IMR-90 (cell line): ENCODE results near the gene SYT6. TPM values are rescaled to one million over a fixed set of nuclear protein-coding genes. Genes with fewer than 3 reads are reported as not detected.

ENCODE experiments used
- ATAC-seq: fragments of 200-7000 bp; cut with Tn5 transposase; 2 replicates; pipeline ENCODE4 v1.9.1; 2020; ENCODE audit warnings: low read depth, mild to moderate bottlenecking, moderate library complexity
- BruUV-seq: library from RNA; stranded (reverse); fragments of 400-500 nt; replicated peaks from 2 replicates; lab custom pipeline; 2021; lab: Mats Ljungman, UMichigan
- CTCF ChIA-PET: fragments of 300-600 bp; formaldehyde crosslinking; extraction: SDS; loops from one replicate; lab custom pipeline; 2021; ENCODE audit warnings: antibody characterized with exemption; lab: Yijun Ruan, JAX
- POLR2A ChIA-PET: fragments of 300-600 bp; sonication (Branson Sonifier 250); formaldehyde crosslinking; loops from one replicate; lab custom pipeline; 2022; ENCODE audit warnings: antibody characterized with exemption; ENCODE audit not compliant: unreplicated experiment; lab: Charles Lee
- DNase-seq: peaks from one replicate; pipeline ENCODE4 v3.0.0; 2013
- H2AFZ ChIP-seq: replicated peaks from 2 replicates; pipeline ENCODE3; 2013; ENCODE audit warnings: low read length, mild to moderate bottlenecking; ENCODE audit not compliant: poor library complexity
- H2AK5ac ChIP-seq: 2 replicates; pipeline ENCODE4 v1.6.1; 2013; ENCODE audit warnings: low read depth, low read length, inconsistent platforms
- H2AK9ac ChIP-seq: replicated peaks from 2 replicates; pipeline ENCODE3; 2013; ENCODE audit warnings: mild to moderate bottlenecking, low read depth, low read length, moderate library complexity; ENCODE audit not compliant: poor library complexity
- H2BK120ac ChIP-seq: 2 replicates; pipeline ENCODE4 v1.6.1; 2013; ENCODE audit warnings: low read depth, low read length, inconsistent platforms
- H2BK15ac ChIP-seq: 3 replicates; pipeline ENCODE4 v1.6.1; 2013; ENCODE audit warnings: low read depth, low read length, inconsistent platforms
- H2BK20ac ChIP-seq: 2 replicates; pipeline ENCODE4 v1.6.1; 2013; ENCODE audit warnings: low read depth, mild to moderate bottlenecking, inconsistent platforms, low read length, moderate library complexity
- H2BK5ac ChIP-seq: 2 replicates; pipeline ENCODE4 v1.6.1; 2013; ENCODE audit warnings: mild to moderate bottlenecking, low read depth, low read length, inconsistent platforms; ENCODE audit not compliant: poor library complexity, severe bottlenecking
- H3K14ac ChIP-seq: replicated peaks from 2 replicates; pipeline ENCODE4 v1.6.1; 2013; ENCODE audit warnings: low read depth, low read length, inconsistent platforms
- H3K18ac ChIP-seq: 2 replicates; pipeline ENCODE4 v1.6.1; 2013; ENCODE audit warnings: low read depth, low read length, control low read depth
- H3K23ac ChIP-seq: 2 replicates; pipeline ENCODE4 v1.6.1; 2013; ENCODE audit warnings: low read depth, low read length, inconsistent platforms
- H3K27ac ChIP-seq: 2 replicates; pipeline ENCODE4 v1.5.1; 2013; ENCODE audit warnings: mild to moderate bottlenecking, control low read depth, low read length; ENCODE audit not compliant: insufficient read depth
- H3K27me3 ChIP-seq: 2 replicates; pipeline ENCODE4 v1.6.1; 2013; ENCODE audit warnings: low read length; ENCODE audit not compliant: control insufficient read depth, insufficient read depth
- H3K36me3 ChIP-seq: 2 replicates; pipeline ENCODE4 v1.6.1; 2013; ENCODE audit warnings: low read length, mixed read lengths; ENCODE audit not compliant: control insufficient read depth, insufficient read depth
- H3K4ac ChIP-seq: 2 replicates; pipeline ENCODE4 v1.6.1; 2013; ENCODE audit warnings: low read depth, low read length, inconsistent platforms
- H3K4me1 ChIP-seq: 2 replicates; pipeline ENCODE4 v1.6.1; 2013; ENCODE audit warnings: low read length, mixed read lengths; ENCODE audit not compliant: control insufficient read depth, insufficient read depth
- H3K4me2 ChIP-seq: 2 replicates; pipeline ENCODE4 v1.6.1; 2013; ENCODE audit warnings: low read depth, mild to moderate bottlenecking, control low read depth, low read length, moderate library complexity
- H3K4me3 ChIP-seq: 2 replicates; pipeline ENCODE4 v1.5.1; 2013; ENCODE audit warnings: low read depth, mild to moderate bottlenecking, control low read depth, low read length, moderate library complexity; ENCODE audit not compliant: insufficient read depth
- H3K56ac ChIP-seq: 2 replicates; pipeline ENCODE4 v1.6.1; 2013; ENCODE audit warnings: low read length, inconsistent platforms; ENCODE audit not compliant: insufficient read depth; ENCODE audit errors: extremely low read depth
- H3K79me1 ChIP-seq, 2 experiments: 2 replicates each; pipeline ENCODE4 v1.6.1; 2013; ENCODE audit warnings: low read length in 2 of 2, inconsistent platforms in 1 of 2, low read depth in 1 of 2
- H3K9ac ChIP-seq: 2 replicates; pipeline ENCODE4 v1.6.1; 2013; ENCODE audit warnings: low read depth, low read length, control low read depth
- H3K9me1 ChIP-seq: 2 replicates; pipeline ENCODE4 v1.6.1; 2013; ENCODE audit warnings: low read length, inconsistent platforms; ENCODE audit not compliant: insufficient read depth
- H3K9me3 ChIP-seq: 2 replicates; pipeline ENCODE4 v1.6.1; 2013; ENCODE audit warnings: low read length; ENCODE audit not compliant: control insufficient read depth, insufficient read depth
- H4K20me1 ChIP-seq: 2 replicates; pipeline ENCODE4 v1.6.1; 2013; ENCODE audit warnings: low read length, inconsistent platforms; ENCODE audit not compliant: insufficient read depth
- H4K5ac ChIP-seq: 2 replicates; pipeline ENCODE4 v1.6.1; 2013; ENCODE audit warnings: mild to moderate bottlenecking, low read depth, low read length, control low read depth
- H4K8ac ChIP-seq, 2 experiments: 2 replicates each; pipeline ENCODE4 v1.6.1; 2013; ENCODE audit warnings: low read depth in 2 of 2, low read length in 2 of 2, control low read depth in 1 of 2, inconsistent platforms in 1 of 2
- H4K91ac ChIP-seq: 2 replicates; pipeline ENCODE4 v1.6.1; 2013; ENCODE audit warnings: low read depth, low read length, inconsistent platforms; ENCODE audit not compliant: insufficient read depth
- BHLHE40 ChIP-seq: fragments of 150-350 bp; IDR thresholded peaks from 2 replicates; pipeline ENCODE4 v1.6.1; 2016; ENCODE audit warnings: mild to moderate bottlenecking, low read depth, low read length
- CEBPB ChIP-seq: IDR thresholded peaks from 2 replicates; pipeline ENCODE4 v1.6.1; 2012; ENCODE audit warnings: low read depth, low read length, improper control_type of control experiment
- CHD1 ChIP-seq: IDR thresholded peaks from 2 replicates; pipeline ENCODE4 v1.6.1; 2012; ENCODE audit warnings: low read depth, low read length, improper control_type of control experiment
- FOS ChIP-seq: fragments of 150-350 bp; IDR thresholded peaks from 2 replicates; pipeline ENCODE4 v1.6.1; 2016; ENCODE audit warnings: low read depth, low read length
- MAFK ChIP-seq: IDR thresholded peaks from 2 replicates; pipeline ENCODE4 v1.6.1; 2012; ENCODE audit warnings: low read depth, low read length, improper control_type of control experiment
- MAZ ChIP-seq: IDR thresholded peaks from 2 replicates; pipeline ENCODE4 v1.6.1; 2012; ENCODE audit warnings: low read depth, mild to moderate bottlenecking, low read length, improper control_type of control experiment, moderate library complexity, borderline replicate concordance
- MXI1 ChIP-seq: IDR thresholded peaks from 2 replicates; pipeline ENCODE4 v1.6.1; 2012; ENCODE audit warnings: low read depth, mild to moderate bottlenecking, low read length, moderate library complexity, borderline replicate concordance
- NFE2L2 ChIP-seq: fragments of 150-350 bp; IDR thresholded peaks from 2 replicates; pipeline ENCODE4 v1.6.1; 2016; ENCODE audit warnings: low read depth, mild to moderate bottlenecking, low read length
- POLR2A ChIP-seq: IDR thresholded peaks from 2 replicates; pipeline ENCODE4 v1.6.1; 2012; ENCODE audit warnings: mild to moderate bottlenecking, low read depth, low read length
- RAD21 ChIP-seq: IDR thresholded peaks from 2 replicates; pipeline ENCODE4 v1.6.1; 2012; ENCODE audit warnings: low read length, improper control_type of control experiment
- RCOR1 ChIP-seq: IDR thresholded peaks from 2 replicates; pipeline ENCODE4 v1.6.1; 2012; ENCODE audit warnings: mild to moderate bottlenecking, low read length, improper control_type of control experiment; ENCODE audit not compliant: insufficient replicate concordance
- RFX5 ChIP-seq: IDR thresholded peaks from 2 replicates; pipeline ENCODE4 v1.8.0; 2012; ENCODE audit warnings: low read depth, mild to moderate bottlenecking, low read length, moderate library complexity
- WGBS, 2 experiments: methylation state at CpG; one replicate each; pipeline versions ENCODE4 v1.1.5 to v1.1.7; 2013; ENCODE audit warnings: missing lambda C conversion rate in 2 of 2; ENCODE audit not compliant: insufficient read length in 1 of 2; ENCODE audit errors: extremely low coverage in 2 of 2; 5-methylcytosine and 5-hydroxymethylcytosine counted together
- dilution Hi-C: fragments of 300-500 bp; cut with HindIII; formaldehyde crosslinking; loops from one replicate; pipeline ENCODE4 v1.14.3; 2018; ENCODE audit warnings: low sequenced_read_pairs; ENCODE audit not compliant: unreplicated experiment
- in situ Hi-C: fragments of 300-500 bp; cut with MboI; formaldehyde crosslinking; loops from 3 replicates; pipeline ENCODE4 v1.14.3; 2019; ENCODE audit warnings: low sequenced_read_pairs, inconsistent platforms, mixed read lengths
- intact Hi-C: fragments of 100-400 bp; cut with micrococcal nuclease; formaldehyde crosslinking; loops from 2 replicates; pipeline ENCODE4 v1.10.0; 2022
- polyA plus RNA-seq, 3 experiments: library from polyadenylated mRNA; depleted of rRNA; stranded (reverse); fragments of >200 nt; gene quantifications; 2 replicates each; pipeline ENCODE4 v1.2.3, GENCODE V29; 2012; ENCODE audit warnings: low replicate concordance in 1 of 3
- total RNA-seq: library from RNA; depleted of rRNA; stranded (reverse); fragments of >200 nt; gene quantifications from 2 replicates; pipeline ENCODE4 v1.2.3, GENCODE V29; 2012
- TF ChIP-seq, protein P1 (sequence below): fragments of 150-350 bp; IDR thresholded peaks from 2 replicates; pipeline ENCODE4 v1.6.1; 2017; ENCODE audit warnings: mild to moderate bottlenecking, antibody characterized with exemption, low read length, low read depth
- TF ChIP-seq, protein P2 (sequence below): fragments of 150-350 bp; IDR thresholded peaks from 2 replicates; pipeline ENCODE4 v1.6.1; 2016; ENCODE audit warnings: low read depth, mild to moderate bottlenecking, low read length, moderate library complexity, borderline replicate concordance
- TF ChIP-seq, protein P3 (sequence below): conservative IDR thresholded peaks from 2 replicates; pipeline ENCODE4 v1.5.1; 2012; ENCODE audit warnings: mild to moderate bottlenecking, low read depth, low read length, improper control_type of control experiment

SYT6 gene
- total and polyA plus RNA-seq, 2 of the 4 experiments (the other 2 are of a cell fraction) = not detected

DNA sequence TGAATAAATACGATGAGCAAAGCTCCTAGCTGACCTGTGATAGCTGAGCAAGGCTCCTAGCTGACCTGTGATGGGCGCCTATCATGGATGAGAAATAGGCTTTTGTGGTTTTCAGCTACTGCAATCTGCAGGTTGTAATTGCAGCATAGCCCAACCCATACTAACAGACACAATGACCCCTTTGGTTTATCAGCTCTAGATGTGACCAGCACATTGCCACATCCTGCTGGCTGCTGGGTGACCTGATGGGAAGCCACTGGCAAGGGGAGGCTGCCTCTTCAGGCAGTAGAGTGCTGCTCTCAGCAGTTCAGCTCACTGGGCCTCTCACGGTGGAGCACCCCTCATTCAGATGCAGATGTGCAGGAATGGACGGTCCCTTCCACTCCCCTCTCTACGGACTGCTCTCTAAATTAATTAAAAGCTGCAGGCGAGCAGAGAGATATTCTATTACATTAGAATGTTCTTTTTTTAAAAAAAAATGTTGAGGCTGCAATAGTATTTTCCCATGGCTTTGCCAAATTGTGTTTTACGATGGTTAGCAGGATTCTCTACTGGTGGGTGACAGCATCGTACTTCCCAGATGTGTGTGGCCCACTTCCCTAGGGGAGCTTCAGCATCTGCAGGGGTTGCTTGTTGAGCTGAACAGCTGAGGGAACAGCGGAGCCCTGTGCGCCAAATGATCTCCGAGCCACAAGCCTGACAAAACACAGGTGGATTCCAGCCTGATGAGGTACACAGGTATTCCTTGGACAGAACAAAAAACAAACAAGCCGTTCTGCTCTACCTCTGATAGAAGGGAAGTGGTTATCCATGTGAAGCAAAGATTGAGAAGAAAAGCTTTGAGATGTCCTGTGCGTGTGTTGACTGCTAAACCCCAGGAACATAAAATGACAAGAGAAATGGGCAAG, 65.0 kb downstream of the SYT6 start:
- BruUV-seq = no TSS peak
- H2BK20ac ChIP-seq = no peak overlapping the region
- no peak overlapping the region for H3K23ac ChIP-seq
- H2BK5ac ChIP-seq = no peak overlapping the region
- H2AFZ ChIP-seq = no peak overlapping the region
- H3K36me3 ChIP-seq = no peaks in the 10 kb centered on the region
- H3K4ac ChIP-seq = no peak overlapping the region
- H2BK120ac ChIP-seq = no peak overlapping the region
- intact Hi-C loops (no loop called here), dilution Hi-C loops (no loop called here), in situ Hi-C loops (no loop called here)
- no peak overlapping the region for H3K27ac ChIP-seq
- no peak overlapping the region for H2BK15ac ChIP-seq
- H3K4me2 ChIP-seq = no peak overlapping the region
- no peak overlapping the region for H4K8ac ChIP-seq
- H3K4me3 ChIP-seq = no peak overlapping the region
- H4K5ac ChIP-seq = no peak overlapping the region
- no peak overlapping the region for H3K56ac ChIP-seq
- H3K79me1 ChIP-seq = no peaks in the 10 kb centered on the region
- WGBS, 2 experiments = 73% methylated on average over 3 of the region's 13 CpGs; no CpG with 5 or more reads in 1 of the 2 experiments
- ATAC-seq (no peak), DNase-seq (no peak)
- no peak overlapping the region for H3K9ac ChIP-seq
- no peaks in the 10 kb centered on the region for H3K9me1 ChIP-seq
- 0 out of 2 replicates have a peak, but pooled peaks cover 1% of the 10 kb centered on the region for H3K4me1 ChIP-seq
- H3K14ac ChIP-seq = no peak overlapping the region
- H3K9me3 ChIP-seq = no peaks in the 10 kb centered on the region
- no peak overlapping the region for H2AK9ac ChIP-seq
- CTCF ChIA-PET = no interaction called here
- no peak overlapping the region for H3K18ac ChIP-seq
- H4K20me1 ChIP-seq = no peaks in the 10 kb centered on the region
- no peak overlapping the region for H2AK5ac ChIP-seq
- H3K27me3 ChIP-seq = peaks cover 46% of the 10 kb centered on the region
- POLR2A ChIA-PET = no interaction called here
- H4K91ac ChIP-seq = no peak overlapping the region
- TF ChIP-seq, protein P1, sequence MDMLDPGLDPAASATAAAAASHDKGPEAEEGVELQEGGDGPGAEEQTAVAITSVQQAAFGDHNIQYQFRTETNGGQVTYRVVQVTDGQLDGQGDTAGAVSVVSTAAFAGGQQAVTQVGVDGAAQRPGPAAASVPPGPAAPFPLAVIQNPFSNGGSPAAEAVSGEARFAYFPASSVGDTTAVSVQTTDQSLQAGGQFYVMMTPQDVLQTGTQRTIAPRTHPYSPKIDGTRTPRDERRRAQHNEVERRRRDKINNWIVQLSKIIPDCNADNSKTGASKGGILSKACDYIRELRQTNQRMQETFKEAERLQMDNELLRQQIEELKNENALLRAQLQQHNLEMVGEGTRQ = no peak
- TF ChIP-seq RFX5 = no peak
- no peak for TF ChIP-seq BHLHE40
- no peak for TF ChIP-seq RAD21
- TF ChIP-seq CHD1 = no peak
- TF ChIP-seq, protein P2, sequence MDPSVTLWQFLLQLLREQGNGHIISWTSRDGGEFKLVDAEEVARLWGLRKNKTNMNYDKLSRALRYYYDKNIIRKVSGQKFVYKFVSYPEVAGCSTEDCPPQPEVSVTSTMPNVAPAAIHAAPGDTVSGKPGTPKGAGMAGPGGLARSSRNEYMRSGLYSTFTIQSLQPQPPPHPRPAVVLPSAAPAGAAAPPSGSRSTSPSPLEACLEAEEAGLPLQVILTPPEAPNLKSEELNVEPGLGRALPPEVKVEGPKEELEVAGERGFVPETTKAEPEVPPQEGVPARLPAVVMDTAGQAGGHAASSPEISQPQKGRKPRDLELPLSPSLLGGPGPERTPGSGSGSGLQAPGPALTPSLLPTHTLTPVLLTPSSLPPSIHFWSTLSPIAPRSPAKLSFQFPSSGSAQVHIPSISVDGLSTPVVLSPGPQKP = no peak
- TF ChIP-seq POLR2A = no peak
- TF ChIP-seq MAFK = no peak
- TF ChIP-seq RCOR1 = no peak
- TF ChIP-seq, protein P3, sequence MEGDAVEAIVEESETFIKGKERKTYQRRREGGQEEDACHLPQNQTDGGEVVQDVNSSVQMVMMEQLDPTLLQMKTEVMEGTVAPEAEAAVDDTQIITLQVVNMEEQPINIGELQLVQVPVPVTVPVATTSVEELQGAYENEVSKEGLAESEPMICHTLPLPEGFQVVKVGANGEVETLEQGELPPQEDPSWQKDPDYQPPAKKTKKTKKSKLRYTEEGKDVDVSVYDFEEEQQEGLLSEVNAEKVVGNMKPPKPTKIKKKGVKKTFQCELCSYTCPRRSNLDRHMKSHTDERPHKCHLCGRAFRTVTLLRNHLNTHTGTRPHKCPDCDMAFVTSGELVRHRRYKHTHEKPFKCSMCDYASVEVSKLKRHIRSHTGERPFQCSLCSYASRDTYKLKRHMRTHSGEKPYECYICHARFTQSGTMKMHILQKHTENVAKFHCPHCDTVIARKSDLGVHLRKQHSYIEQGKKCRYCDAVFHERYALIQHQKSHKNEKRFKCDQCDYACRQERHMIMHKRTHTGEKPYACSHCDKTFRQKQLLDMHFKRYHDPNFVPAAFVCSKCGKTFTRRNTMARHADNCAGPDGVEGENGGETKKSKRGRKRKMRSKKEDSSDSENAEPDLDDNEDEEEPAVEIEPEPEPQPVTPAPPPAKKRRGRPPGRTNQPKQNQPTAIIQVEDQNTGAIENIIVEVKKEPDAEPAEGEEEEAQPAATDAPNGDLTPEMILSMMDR = no peak
- no peak for TF ChIP-seq CEBPB
- TF ChIP-seq MXI1 = no peak
- TF ChIP-seq MAZ = no peak
- TF ChIP-seq FOS = no peak
- TF ChIP-seq NFE2L2 = no peak
